GM23338 (cell line): Measurements from ENCODE around the gene PFKFB1. TPM values are rescaled to one million over a fixed set of nuclear protein-coding genes. Genes with fewer than 3 reads are reported as not detected.

ENCODE experiments used
- ATAC-seq: fragments of 200-7000 bp; cut with Tn5 transposase; 3 replicates; pipeline ENCODE4 v1.9.1; 2020
- DNase-seq: peaks from one replicate; pipeline ENCODE4 v3.0.0-alpha.2; 2015; ENCODE audit warnings: low spot score
- H2AFZ ChIP-seq: fragments of 200-600 bp; sonication (generic); 2 replicates; pipeline ENCODE4 v1.8.0; 2016; ENCODE audit warnings: antibody characterized with exemption, mild to moderate bottlenecking, moderate library complexity
- H3F3A ChIP-seq: fragments of 200-600 bp; sonication (generic); replicated peaks from 2 replicates; pipeline ENCODE4 v1.8.0; 2017; ENCODE audit warnings: antibody characterized with exemption, mixed run types, low read depth
- H3K27ac ChIP-seq: fragments of 200-600 bp; sonication (generic); 2 replicates; pipeline ENCODE4 v1.6.1; 2016; ENCODE audit warnings: low read depth
- H3K27me3 ChIP-seq: fragments of 200-600 bp; sonication (generic); 2 replicates; pipeline ENCODE4 v1.8.0; 2016; ENCODE audit warnings: mild to moderate bottlenecking, mixed run types, moderate library complexity; ENCODE audit not compliant: insufficient read depth
- H3K36me3 ChIP-seq: fragments of 200-600 bp; sonication (generic); 2 replicates; pipeline ENCODE4 v1.8.0; 2016; ENCODE audit warnings: mild to moderate bottlenecking; ENCODE audit not compliant: insufficient read depth
- H3K4me1 ChIP-seq: fragments of 200-600 bp; sonication (generic); 2 replicates; pipeline ENCODE4 v1.8.0; 2016; ENCODE audit warnings: mild to moderate bottlenecking, moderate library complexity; ENCODE audit not compliant: insufficient read depth
- H3K4me2 ChIP-seq: fragments of 200-600 bp; sonication (generic); 2 replicates; pipeline ENCODE4 v1.7.1; 2017; ENCODE audit warnings: mixed run types
- H3K4me3 ChIP-seq: fragments of 200-600 bp; sonication (generic); 2 replicates; pipeline ENCODE4 v1.6.1; 2016; ENCODE audit warnings: mixed run types
- H3K79me2 ChIP-seq: fragments of 200-600 bp; sonication (generic); replicated peaks from 2 replicates; pipeline ENCODE4 v1.8.0; 2017; ENCODE audit warnings: mild to moderate bottlenecking; ENCODE audit not compliant: insufficient read depth
- H3K9me2 ChIP-seq: fragments of 200-600 bp; sonication (generic); 2 replicates; pipeline ENCODE4 v1.8.0; 2017; ENCODE audit not compliant: insufficient read depth
- H4K20me1 ChIP-seq: fragments of 200-600 bp; sonication (generic); replicated peaks from 2 replicates; pipeline ENCODE4 v1.8.0; 2017; ENCODE audit warnings: mild to moderate bottlenecking; ENCODE audit not compliant: insufficient read depth
- H3K27ac Mint-ChIP-seq: 2 replicates; pipeline ENCODE4 v1.8.0; 2020; ENCODE audit warnings: inconsistent platforms, mild to moderate bottlenecking, moderate library complexity, mixed read lengths
- H3K27me3 Mint-ChIP-seq: 3 replicates; pipeline ENCODE4 v1.8.0; 2022; ENCODE audit warnings: low read depth, mild to moderate bottlenecking, moderate library complexity, mixed read lengths, inconsistent platforms; ENCODE audit not compliant: insufficient read depth, poor library complexity
- H3K36me3 Mint-ChIP-seq: 3 replicates; pipeline ENCODE4 v1.8.0; 2021; ENCODE audit warnings: low read depth, mild to moderate bottlenecking, inconsistent platforms, moderate library complexity, mixed read lengths
- H3K4me1 Mint-ChIP-seq: 3 replicates; pipeline ENCODE4 v1.8.0; 2020; ENCODE audit warnings: mild to moderate bottlenecking, inconsistent platforms, mixed read lengths
- H3K4me3 Mint-ChIP-seq: 3 replicates; pipeline ENCODE4 v1.8.0; 2021; ENCODE audit warnings: moderate library complexity, mild to moderate bottlenecking, inconsistent platforms, mixed read lengths
- H3K9me3 Mint-ChIP-seq: 3 replicates; pipeline ENCODE4 v1.8.0; 2020; ENCODE audit warnings: moderate library complexity, mild to moderate bottlenecking, inconsistent platforms, mixed read lengths
- CREB1 ChIP-seq: fragments of 250-450 bp; sonication (Bioruptor Pico); IDR thresholded peaks from 2 replicates; pipeline ENCODE4 v1.5.0; 2020; ENCODE audit warnings: low read depth, mild to moderate bottlenecking, moderate library complexity
- EZH2 ChIP-seq: fragments of 200-600 bp; sonication (generic); IDR thresholded peaks from one replicate; pipeline ENCODE4 v1.8.0; 2017; ENCODE audit warnings: antibody characterized with exemption, mild to moderate bottlenecking, low read depth; ENCODE audit not compliant: unreplicated experiment
- EZH2phosphoT487 ChIP-seq: fragments of 200-600 bp; sonication (generic); IDR thresholded peaks from one replicate; pipeline ENCODE4 v1.8.1; 2018; ENCODE audit warnings: antibody characterized with exemption; ENCODE audit not compliant: unreplicated experiment
- JUNB ChIP-seq: IDR thresholded peaks from one replicate; pipeline ENCODE4 v1.6.1; 2016; ENCODE audit warnings: antibody characterized with exemption; ENCODE audit not compliant: unreplicated experiment
- POLR2AphosphoS5 ChIP-seq: IDR thresholded peaks from 2 replicates; pipeline ENCODE4 v1.6.1; 2016; ENCODE audit warnings: antibody characterized with exemption, low read depth
- STAT1 ChIP-seq: IDR thresholded peaks from one replicate; pipeline ENCODE4 v1.6.1; 2016; ENCODE audit warnings: antibody characterized with exemption; ENCODE audit not compliant: unreplicated experiment
- ZNF114 ChIP-seq: fragments of 250-450 bp; sonication (Bioruptor Pico); IDR thresholded peaks from 2 replicates; pipeline ENCODE4 v1.5.0; 2020; ENCODE audit warnings: mild to moderate bottlenecking, moderate library complexity
- ZNF331 ChIP-seq: fragments of 250-450 bp; sonication (Bioruptor Pico); IDR thresholded peaks from 2 replicates; pipeline ENCODE4 v1.5.0; 2020; ENCODE audit warnings: low read depth, mild to moderate bottlenecking, moderate library complexity
- polyA plus RNA-seq: library from polyadenylated mRNA; unstranded; fragments of >200 nt; fragmentation: Nextera tagmentation; extraction: Ambion mirVana; gene quantifications from 2 replicates; pipeline ENCODE4 v1.2.1, GENCODE V29; 2016
- total RNA-seq: library from RNA; depleted of rRNA; stranded (reverse); fragments of >200 nt; shearing (Covaris generic); gene quantifications from 2 replicates; pipeline ENCODE4 v1.2.3, GENCODE V29; 2014
- TF ChIP-seq, protein P1 (sequence below), 2 experiments: fragments of 200-600 bp in 1 of 2; sonication (generic) in 1 of 2; conservative IDR thresholded peaks; 2 replicates each; pipeline versions ENCODE4 v1.5.1 to v1.6.1; 2016 to 2017; ENCODE audit warnings: antibody characterized with exemption in 2 of 2, low read depth in 2 of 2, mild to moderate bottlenecking in 2 of 2, moderate library complexity in 1 of 2
- TF ChIP-seq, protein P2 (sequence below): IDR thresholded peaks from 2 replicates; pipeline ENCODE4 v1.6.1; 2016; ENCODE audit warnings: antibody characterized with exemption
- TF ChIP-seq, protein P3 (sequence below): fragments of 250-450 bp; sonication (Bioruptor Pico); IDR thresholded peaks from 2 replicates; pipeline ENCODE4 v1.5.0; 2020; ENCODE audit warnings: mild to moderate bottlenecking, moderate library complexity

PFKFB1 gene
- total and polyA plus RNA-seq, 2 experiments from 2014 or later = not detected

DNA sequence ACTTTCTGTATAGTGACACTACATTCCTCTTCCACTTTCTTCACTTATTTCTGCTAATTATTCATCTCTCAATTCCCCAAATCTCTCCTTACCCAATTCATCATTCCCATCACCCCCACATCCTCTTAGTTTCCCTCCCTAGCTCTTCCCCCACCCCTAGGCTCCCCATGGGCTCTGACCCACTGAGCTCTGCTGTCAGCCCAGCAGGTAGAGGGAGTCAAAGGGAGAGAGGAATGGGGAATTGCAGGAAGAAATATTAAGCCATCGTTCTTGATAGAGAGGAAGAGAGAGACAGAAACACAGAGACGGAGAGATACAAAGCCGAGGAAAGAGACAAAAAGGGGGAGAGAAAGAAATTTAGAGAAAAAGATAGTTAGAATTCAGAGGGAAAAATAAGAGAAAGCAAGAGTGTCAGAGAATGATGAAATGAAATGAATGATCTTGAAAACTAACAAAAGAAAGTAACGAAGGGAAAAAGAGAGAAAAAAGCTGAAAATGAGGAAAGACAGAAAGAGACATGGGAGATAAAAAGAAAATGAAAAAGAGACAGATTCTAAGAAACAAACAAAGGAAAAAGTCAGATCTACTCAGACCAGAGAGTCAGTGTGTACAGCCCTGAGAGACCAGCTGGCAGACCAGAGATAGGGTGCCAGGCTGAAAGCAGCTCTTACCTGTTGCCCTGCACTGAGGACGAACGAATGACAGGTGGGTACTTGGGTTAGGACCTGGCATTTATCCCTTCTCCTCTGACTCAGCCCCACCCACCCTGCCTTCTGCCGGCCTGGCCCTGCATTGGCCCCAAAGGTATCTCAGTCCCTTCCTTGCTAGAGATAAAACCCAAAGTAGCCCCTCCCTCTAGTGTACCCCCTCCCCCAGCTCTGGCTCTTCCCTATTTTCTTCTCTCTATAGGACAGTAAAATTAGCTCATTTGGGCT is 36.5 kb upstream of the PFKFB1 start, which contains the start of gene ALAS2:
Gene ALAS2 (minus strand): TSS at position 707 of the 935 bp plus-strand sequence. CDS start 4,977 bp downstream, outside the sequence.
- peak within 1 kb of the TSS; percentile 31 for H3K27ac Mint-ChIP-seq
- H3K4me1 Mint-ChIP-seq = peaks cover 17% of the 10 kb centered on the region
- TF ChIP-seq ZNF114 (CRISPR knock-in tag) = no peak
- DNase-seq (no peak), ATAC-seq (peak; percentile 50)
- H3K79me2 ChIP-seq = no peaks in the 10 kb centered on the region
- no peaks in the 10 kb centered on the region for H3K36me3 ChIP-seq
- H3K9me2 ChIP-seq = no peaks in the 10 kb centered on the region
- H3K27me3 Mint-ChIP-seq = no peaks in the 10 kb centered on the region
- no peak within 1 kb of the TSS for H2AFZ ChIP-seq
- no peak within 1 kb of the TSS for H3K4me2 ChIP-seq
- H3K27ac ChIP-seq = no peak within 1 kb of the TSS
- H3F3A ChIP-seq = no peaks in the 10 kb centered on the region
- no peaks in the 10 kb centered on the region for H3K9me3 Mint-ChIP-seq
- H3K4me3 Mint-ChIP-seq = no peak within 1 kb of the TSS
- no peaks in the 10 kb centered on the region for H4K20me1 ChIP-seq
- H3K4me1 ChIP-seq = peaks cover 9% of the 10 kb centered on the region; the same call in 1 of the 2 replicates
- no peaks in the 10 kb centered on the region; the same call in 2 of the 3 replicates for H3K36me3 Mint-ChIP-seq
- H3K27me3 ChIP-seq = no peaks in the 10 kb centered on the region
- no peak within 1 kb of the TSS for H3K4me3 ChIP-seq

DNA sequence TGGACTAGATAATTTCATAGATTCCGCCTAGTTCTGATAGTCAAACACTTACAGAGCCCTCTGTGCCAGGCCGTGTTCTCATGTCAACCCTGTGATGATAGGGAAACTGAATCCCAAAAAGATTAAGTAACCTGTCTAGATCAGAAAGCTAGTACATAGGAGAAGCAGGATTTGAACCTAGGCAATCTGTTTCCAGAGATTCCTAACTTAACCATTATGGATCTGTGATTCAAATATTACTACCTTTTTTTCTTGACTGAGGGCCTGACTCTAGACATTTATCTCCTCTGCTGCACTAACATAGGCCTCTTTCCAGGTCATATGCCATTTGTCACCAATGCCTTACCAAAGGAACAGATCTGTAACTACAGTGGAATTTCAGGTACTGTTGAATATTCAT is 35.3 kb upstream of the PFKFB1 start:
- Histone ChIP-seq H3K79me2 (no peaks in the 10 kb centered on the region), H3K9me2 (no peaks in the 10 kb centered on the region), H3K4me1 (peaks cover 9% of the 10 kb centered on the region; the same call in 1 of the 2 replicates), H3K4me3 (no peak overlapping the region), H3K4me2 (0 out of 2 replicates have a peak overlapping the region, but pooled peaks have one; percentile 32), H3K36me3 (no peaks in the 10 kb centered on the region), H4K20me1 (no peaks in the 10 kb centered on the region), H2AFZ (no peak overlapping the region), H3K27ac (no peak overlapping the region), H3K27me3 (no peaks in the 10 kb centered on the region), H3F3A (no peaks in the 10 kb centered on the region)
- H3K4me1 Mint-ChIP-seq = peaks cover 17% of the 10 kb centered on the region
- H3K36me3 Mint-ChIP-seq = no peaks in the 10 kb centered on the region
- H3K27me3 Mint-ChIP-seq = no peaks in the 10 kb centered on the region
- ATAC-seq (no peak), DNase-seq (no peak)
- no peaks in the 10 kb centered on the region for H3K9me3 Mint-ChIP-seq
- no peak overlapping the region for H3K4me3 Mint-ChIP-seq
- no peak overlapping the region for H3K27ac Mint-ChIP-seq
- no peak for TF ChIP-seq JUNB
- TF ChIP-seq EZH2 = no peak
- no peak for TF ChIP-seq POLR2AphosphoS5
- TF ChIP-seq, protein P1, sequence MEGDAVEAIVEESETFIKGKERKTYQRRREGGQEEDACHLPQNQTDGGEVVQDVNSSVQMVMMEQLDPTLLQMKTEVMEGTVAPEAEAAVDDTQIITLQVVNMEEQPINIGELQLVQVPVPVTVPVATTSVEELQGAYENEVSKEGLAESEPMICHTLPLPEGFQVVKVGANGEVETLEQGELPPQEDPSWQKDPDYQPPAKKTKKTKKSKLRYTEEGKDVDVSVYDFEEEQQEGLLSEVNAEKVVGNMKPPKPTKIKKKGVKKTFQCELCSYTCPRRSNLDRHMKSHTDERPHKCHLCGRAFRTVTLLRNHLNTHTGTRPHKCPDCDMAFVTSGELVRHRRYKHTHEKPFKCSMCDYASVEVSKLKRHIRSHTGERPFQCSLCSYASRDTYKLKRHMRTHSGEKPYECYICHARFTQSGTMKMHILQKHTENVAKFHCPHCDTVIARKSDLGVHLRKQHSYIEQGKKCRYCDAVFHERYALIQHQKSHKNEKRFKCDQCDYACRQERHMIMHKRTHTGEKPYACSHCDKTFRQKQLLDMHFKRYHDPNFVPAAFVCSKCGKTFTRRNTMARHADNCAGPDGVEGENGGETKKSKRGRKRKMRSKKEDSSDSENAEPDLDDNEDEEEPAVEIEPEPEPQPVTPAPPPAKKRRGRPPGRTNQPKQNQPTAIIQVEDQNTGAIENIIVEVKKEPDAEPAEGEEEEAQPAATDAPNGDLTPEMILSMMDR (conservative IDR thresholded peaks at IDR 0.05; ENCODE audit: low read depth in 2 of 2) = no peak
- TF ChIP-seq, protein P2, sequence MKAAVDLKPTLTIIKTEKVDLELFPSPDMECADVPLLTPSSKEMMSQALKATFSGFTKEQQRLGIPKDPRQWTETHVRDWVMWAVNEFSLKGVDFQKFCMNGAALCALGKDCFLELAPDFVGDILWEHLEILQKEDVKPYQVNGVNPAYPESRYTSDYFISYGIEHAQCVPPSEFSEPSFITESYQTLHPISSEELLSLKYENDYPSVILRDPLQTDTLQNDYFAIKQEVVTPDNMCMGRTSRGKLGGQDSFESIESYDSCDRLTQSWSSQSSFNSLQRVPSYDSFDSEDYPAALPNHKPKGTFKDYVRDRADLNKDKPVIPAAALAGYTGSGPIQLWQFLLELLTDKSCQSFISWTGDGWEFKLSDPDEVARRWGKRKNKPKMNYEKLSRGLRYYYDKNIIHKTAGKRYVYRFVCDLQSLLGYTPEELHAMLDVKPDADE = no peak
- no peak for TF ChIP-seq CREB1 (CRISPR knock-in tag)
- no peak for TF ChIP-seq EZH2phosphoT487
- no peak for TF ChIP-seq STAT1
- no peak for TF ChIP-seq ZNF331
- TF ChIP-seq, protein P3, sequence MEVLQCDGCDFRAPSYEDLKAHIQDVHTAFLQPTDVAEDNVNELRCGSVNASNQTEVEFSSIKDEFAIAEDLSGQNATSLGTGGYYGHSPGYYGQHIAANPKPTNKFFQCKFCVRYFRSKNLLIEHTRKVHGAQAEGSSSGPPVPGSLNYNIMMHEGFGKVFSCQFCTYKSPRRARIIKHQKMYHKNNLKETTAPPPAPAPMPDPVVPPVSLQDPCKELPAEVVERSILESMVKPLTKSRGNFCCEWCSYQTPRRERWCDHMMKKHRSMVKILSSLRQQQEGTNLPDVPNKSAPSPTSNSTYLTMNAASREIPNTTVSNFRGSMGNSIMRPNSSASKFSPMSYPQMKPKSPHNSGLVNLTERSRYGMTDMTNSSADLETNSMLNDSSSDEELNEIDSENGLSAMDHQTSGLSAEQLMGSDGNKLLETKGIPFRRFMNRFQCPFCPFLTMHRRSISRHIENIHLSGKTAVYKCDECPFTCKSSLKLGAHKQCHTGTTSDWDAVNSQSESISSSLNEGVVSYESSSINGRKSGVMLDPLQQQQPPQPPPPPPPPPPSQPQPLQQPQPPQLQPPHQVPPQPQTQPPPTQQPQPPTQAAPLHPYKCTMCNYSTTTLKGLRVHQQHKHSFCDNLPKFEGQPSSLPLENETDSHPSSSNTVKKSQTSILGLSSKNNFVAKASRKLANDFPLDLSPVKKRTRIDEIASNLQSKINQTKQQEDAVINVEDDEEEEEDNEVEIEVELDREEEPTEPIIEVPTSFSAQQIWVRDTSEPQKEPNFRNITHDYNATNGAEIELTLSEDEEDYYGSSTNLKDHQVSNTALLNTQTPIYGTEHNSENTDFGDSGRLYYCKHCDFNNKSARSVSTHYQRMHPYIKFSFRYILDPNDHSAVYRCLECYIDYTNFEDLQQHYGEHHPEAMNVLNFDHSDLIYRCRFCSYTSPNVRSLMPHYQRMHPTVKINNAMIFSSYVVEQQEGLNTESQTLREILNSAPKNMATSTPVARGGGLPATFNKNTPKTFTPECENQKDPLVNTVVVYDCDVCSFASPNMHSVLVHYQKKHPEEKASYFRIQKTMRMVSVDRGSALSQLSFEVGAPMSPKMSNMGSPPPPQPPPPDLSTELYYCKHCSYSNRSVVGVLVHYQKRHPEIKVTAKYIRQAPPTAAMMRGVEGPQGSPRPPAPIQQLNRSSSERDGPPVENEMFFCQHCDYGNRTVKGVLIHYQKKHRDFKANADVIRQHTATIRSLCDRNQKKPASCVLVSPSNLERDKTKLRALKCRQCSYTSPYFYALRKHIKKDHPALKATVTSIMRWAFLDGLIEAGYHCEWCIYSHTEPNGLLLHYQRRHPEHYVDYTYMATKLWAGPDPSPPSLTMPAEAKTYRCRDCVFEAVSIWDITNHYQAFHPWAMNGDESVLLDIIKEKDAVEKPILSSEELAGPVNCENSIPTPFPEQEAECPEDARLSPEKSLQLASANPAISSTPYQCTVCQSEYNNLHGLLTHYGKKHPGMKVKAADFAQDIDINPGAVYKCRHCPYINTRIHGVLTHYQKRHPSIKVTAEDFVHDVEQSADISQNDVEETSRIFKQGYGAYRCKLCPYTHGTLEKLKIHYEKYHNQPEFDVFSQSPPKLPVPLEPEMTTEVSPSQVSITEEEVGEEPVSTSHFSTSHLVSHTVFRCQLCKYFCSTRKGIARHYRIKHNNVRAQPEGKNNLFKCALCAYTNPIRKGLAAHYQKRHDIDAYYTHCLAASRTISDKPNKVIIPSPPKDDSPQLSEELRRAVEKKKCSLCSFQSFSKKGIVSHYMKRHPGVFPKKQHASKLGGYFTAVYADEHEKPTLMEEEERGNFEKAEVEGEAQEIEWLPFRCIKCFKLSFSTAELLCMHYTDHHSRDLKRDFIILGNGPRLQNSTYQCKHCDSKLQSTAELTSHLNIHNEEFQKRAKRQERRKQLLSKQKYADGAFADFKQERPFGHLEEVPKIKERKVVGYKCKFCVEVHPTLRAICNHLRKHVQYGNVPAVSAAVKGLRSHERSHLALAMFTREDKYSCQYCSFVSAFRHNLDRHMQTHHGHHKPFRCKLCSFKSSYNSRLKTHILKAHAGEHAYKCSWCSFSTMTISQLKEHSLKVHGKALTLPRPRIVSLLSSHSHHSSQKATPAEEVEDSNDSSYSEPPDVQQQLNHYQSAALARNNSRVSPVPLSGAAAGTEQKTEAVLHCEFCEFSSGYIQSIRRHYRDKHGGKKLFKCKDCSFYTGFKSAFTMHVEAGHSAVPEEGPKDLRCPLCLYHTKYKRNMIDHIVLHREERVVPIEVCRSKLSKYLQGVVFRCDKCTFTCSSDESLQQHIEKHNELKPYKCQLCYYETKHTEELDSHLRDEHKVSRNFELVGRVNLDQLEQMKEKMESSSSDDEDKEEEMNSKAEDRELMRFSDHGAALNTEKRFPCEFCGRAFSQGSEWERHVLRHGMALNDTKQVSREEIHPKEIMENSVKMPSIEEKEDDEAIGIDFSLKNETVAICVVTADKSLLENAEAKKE (CRISPR knock-in tag) = no peak
